ENCODE results near the gene VPS39. TPM values are rescaled to one million over a fixed set of nuclear protein-coding genes. Genes with fewer than 3 reads are reported as not detected.
A peak's percentile ranks its signal among the peaks of the same experiment; 100 is the strongest.

The VPS39 gene
- total RNA-seq, 2 donors from 2014 or later = 33.1 to 38.3 TPM

DNA sequence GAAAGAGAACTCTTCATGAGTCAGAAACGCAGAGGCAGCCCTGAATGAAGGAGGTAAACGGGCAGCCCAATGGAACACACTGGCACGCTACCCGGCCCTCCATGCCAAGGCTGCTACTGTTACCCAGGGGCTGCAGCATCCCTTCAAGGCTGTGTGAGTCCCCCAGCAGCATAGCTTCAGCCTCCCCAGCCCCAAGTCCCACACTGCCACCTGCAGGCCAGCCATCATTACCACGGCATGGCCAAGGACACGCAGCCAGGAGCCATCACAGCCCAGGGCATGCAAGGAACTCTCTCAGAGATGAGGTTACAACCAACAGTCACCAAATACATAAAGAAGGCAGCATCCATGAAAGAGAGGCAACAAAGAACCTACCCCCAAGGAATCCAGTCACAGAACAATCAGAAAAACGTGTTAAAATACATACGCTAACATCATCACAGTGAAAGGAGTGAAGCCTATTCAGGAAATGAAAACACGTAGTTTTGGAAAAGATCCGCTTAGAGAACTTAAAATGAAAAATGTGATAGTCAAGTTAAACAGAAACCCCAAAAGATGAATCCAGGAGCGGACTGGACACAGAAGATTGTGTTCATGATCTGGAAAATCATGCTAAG lies 74.1 kb downstream of the VPS39 start:
- DNase-seq (ENCODE audit: low spot score) = peak; percentile 36
- TF ChIP-seq CTCF (IDR thresholded peaks at IDR 0.05) = peak in 1 of 2 donors; percentile 60
- Histone ChIP-seq H3K27me3 (no peaks in the 10 kb centered on the region), H3K4me1 (no peaks in the 10 kb centered on the region), H3K27ac (no peak overlapping the region), H3K36me3 (no peaks in the 10 kb centered on the region), H3K4me3 (no peak overlapping the region), H3K9me3 (no peaks in the 10 kb centered on the region)

GRCh38 chr15:42133356-42133755 lies 74.7 kb downstream of the VPS39 start:
- no peak for TF ChIP-seq CTCF (IDR thresholded peaks at IDR 0.05)
- DNase-seq (ENCODE audit: low spot score) = peak; percentile 50
- no peaks in the 10 kb centered on the region for H3K27me3 ChIP-seq

GRCh38 chr15:42131826-42132806 lies 76.0 kb downstream of the VPS39 start:
- DNase-seq (ENCODE audit: low spot score) = peak; percentile 48

More at GRCh38 chr15:42133356-42133755, 74.7 kb downstream of the VPS39 start:
- H3K36me3 ChIP-seq = no peaks in the 10 kb centered on the region
- H3K27ac ChIP-seq = no peak overlapping the region
- no peak overlapping the region for H3K4me3 ChIP-seq
- no peaks in the 10 kb centered on the region for H3K4me1 ChIP-seq
- no peaks in the 10 kb centered on the region for H3K9me3 ChIP-seq

GRCh38 chr15:42131006-42131405 lies 77.1 kb downstream of the VPS39 start:
- no peaks in the 10 kb centered on the region for H3K9me3 ChIP-seq
- no peak overlapping the region for H3K4me3 ChIP-seq
- no peaks in the 10 kb centered on the region for H3K36me3 ChIP-seq
- peak; percentile 46 for DNase-seq (ENCODE audit: low spot score)
- H3K4me1 ChIP-seq = no peaks in the 10 kb centered on the region
- H3K27me3 ChIP-seq = no peaks in the 10 kb centered on the region
- TF ChIP-seq CTCF (IDR thresholded peaks at IDR 0.05) = no peak
- H3K27ac ChIP-seq = no peak overlapping the region

More at GRCh38 chr15:42131826-42132806, 76.0 kb downstream of the VPS39 start:
- Histone ChIP-seq H3K4me3 (no peak overlapping the region), H3K27me3 (no peaks in the 10 kb centered on the region), H3K4me1 (no peaks in the 10 kb centered on the region), H3K36me3 (no peaks in the 10 kb centered on the region), H3K27ac (no peak overlapping the region), H3K9me3 (no peaks in the 10 kb centered on the region)
- no peak for TF ChIP-seq CTCF (IDR thresholded peaks at IDR 0.05)

- TF ChIP-seq CTCF (IDR thresholded peaks at IDR 0.05) = no peak
Observed at GRCh38 chr15:42130246-42130986, 77.7 kb downstream of the VPS39 start.

More at GRCh38 chr15:42130246-42130986, 77.7 kb downstream of the VPS39 start:
- Histone ChIP-seq H3K4me3 (no peak overlapping the region), H3K9me3 (no peaks in the 10 kb centered on the region), H3K36me3 (no peaks in the 10 kb centered on the region), H3K27ac (no peak overlapping the region), H3K4me1 (no peaks in the 10 kb centered on the region), H3K27me3 (no peaks in the 10 kb centered on the region)
- DNase-seq (ENCODE audit: low spot score) = peak; percentile 26

All from right atrium auricular region (tissue), 2 donors.